NCI-H1417 (cell line): Measurements from ENCODE around the gene BCKDHA.
A peak's percentile ranks its signal among the peaks of the same experiment; 100 is the strongest.
"Not testable (repeated sequence)": the region's sequence is repeated elsewhere in the genome, so short reads cannot be mapped to it uniquely, and the experiment has no call there.

Source experiments
- DNase-seq, 3 experiments: peaks; one replicate each; lab custom pipeline; 2025; lab: John Stamatoyannopoulos, UW

The BCKDHA gene

DNA sequence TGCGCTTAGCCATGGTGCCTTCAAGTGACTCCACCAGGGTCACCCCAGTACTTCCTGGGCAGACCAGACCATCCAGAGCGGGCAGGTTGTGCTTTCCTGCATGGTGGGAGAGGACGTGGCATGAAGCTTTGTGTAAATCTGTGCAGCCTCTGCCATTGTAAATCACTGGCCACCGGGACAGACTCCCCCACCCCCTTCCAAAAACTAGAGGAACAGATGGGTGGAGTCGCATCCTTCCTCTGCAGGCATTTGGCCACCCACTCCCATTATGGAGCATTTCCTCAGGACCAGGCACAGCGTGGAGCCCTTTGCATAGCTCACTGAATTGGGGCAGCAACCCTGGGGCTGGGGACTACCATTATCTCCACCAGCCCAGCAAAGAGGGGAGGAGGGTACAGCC is 8.2 kb downstream of the BCKDHA start:
- DNase-seq, result no peak

DNA sequence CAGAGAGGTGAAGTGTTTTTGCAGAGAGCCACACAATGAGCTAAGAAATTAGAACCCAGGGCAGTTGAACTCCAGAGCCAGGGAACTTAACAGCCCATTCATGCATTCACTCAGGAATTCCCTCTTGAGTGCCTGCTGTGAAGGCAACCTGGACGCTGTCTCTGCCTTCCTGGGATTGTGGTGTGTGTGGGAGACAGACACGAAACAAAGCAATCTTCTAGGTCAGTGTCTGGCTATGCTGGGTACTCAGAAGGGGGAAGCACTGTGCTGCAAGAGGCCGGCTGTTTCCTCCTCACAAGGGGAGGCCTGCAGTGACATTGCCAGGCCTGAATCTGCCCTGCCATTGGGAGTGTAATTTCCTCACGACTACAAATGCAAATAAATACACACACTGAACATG is 9.7 kb downstream of the BCKDHA start:
- DNase-seq, result peak in 1 of 3 experiments; percentile 56

DNA sequence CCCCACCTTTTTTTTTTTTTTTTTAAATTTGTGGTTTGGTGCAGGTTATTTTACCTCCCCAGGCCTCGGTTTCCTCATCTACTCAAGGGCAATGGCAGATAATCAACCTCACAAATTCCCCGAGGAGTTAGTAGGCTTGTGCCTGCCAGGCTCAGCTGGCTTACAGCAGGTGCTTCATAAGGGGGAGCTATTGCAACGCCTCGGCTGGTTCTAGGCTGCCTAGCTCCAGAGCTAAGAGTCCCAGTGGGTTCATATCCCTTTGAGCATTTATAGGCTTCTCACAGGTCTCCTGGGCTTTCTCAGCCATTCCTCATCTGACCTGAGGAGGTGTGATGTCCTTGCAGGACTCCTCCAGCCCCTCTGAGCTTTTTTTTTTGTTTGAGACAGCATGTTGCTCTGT is 10.6 kb downstream of the BCKDHA start:
- DNase-seq, result no peak

DNA sequence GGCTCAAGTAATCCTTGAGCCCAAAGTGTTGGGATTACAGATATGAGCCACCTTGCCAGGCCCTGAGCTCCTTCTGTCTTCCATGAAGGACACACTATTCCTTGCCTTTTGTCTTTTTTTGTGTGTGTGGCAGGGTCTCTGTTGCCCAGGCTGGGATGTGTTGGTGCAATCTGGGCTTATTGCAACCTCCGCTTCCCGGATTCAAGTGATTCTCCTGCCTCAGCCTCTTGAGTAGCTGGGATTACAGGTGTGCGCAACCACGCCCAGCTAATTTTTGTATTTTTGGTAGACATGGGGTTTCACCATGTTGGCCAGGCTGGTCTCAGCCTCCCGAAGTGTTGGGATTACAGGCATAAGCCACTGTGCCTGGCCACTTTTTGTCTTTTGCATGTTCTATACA is 11.2 kb downstream of the BCKDHA start:
- not testable (repeated sequence) for DNase-seq

DNA sequence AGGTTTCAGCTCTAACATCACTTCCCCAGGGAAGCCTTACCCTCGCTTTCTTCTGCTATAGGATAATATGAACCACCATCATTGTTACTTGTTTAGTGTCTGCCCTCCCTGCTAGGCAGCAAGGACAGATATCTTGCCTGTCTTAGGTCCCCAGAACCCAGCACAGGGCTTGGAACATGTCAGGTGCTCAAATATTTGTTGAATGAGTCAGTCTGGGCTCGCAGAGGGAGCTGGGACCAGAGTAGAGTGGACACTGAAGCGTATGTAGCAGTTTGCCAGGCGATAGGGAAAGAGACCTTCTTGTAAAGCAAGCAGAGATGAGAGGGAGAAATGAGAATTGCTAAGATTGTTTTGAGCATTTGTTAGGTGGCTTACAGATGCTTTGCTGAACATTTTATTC is 11.7 kb downstream of the BCKDHA start:
- peak in 1 of 3 experiments; percentile 6 for DNase-seq

DNA sequence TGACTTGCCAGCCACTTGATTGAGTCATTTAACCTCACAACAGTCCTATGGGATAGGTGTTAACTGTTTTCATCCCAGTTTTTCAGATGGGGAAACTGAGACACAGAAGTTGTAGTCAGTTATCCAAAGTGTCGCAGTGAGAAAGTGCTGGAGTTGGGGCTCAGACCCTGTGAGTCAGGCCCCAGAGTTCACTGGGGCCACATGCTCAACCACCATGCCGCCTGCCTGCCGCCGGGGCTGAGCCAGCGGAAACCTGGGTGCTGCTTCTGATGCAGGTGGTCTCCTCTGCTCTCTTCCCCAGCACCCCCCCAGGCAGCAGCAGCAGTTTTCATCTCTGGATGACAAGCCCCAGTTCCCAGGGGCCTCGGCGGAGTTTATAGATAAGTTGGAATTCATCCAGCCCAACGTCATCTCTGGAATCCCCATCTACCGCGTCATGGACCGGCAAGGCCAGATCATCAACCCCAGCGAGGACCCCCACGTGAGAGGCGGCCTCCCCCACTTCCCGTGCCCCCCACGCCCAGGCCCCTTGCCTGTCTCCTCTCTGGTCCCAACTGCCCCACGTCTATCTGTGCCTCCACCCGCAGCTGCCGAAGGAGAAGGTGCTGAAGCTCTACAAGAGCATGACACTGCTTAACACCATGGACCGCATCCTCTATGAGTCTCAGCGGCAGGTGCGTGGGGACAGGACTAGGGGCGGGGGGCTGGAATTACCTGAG is 12.9 kb downstream of the BCKDHA start:
- DNase-seq, result no peak

DNA sequence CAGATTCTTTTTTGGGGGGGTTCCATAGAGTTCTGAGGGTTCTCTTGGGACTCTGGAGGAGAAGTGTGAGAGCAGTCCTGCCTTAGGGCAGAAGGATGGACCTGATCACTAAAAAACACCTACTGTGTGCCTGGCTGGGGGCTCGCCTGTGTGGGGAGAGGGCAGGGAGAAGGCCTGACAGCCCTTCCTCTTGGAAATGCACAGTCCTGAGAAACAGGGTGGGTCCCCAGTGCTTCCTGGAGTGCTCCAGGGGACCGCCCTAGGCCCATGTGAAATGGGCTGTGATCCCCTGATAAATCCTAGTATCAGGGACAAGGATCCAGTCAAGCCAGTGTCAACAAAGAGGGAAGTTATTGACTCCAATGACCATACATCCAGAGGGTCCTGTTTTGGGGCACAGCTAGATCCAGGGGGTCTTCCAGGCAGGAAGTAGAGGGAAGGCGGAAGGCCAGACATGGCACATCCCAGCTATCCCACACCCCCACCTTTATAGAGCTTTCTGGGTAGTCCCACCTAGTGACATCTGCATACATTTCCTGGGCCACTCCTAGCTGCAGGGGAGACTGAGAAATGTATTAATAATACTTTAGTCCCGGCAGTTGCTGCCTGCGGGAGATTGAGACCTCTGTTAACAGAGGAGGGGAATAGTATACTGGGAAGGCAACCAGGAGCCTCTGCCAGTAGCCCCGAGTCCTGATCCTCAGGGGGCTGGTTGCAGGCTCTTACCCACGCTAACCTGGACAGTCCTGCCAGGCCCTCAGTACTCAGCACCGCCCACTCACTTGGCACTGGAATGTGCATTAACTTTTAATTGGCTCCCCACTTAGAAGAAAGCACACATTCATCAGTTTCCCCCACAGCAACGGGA is 13.7 kb downstream of the BCKDHA start:
- DNase-seq, result no peak

DNA sequence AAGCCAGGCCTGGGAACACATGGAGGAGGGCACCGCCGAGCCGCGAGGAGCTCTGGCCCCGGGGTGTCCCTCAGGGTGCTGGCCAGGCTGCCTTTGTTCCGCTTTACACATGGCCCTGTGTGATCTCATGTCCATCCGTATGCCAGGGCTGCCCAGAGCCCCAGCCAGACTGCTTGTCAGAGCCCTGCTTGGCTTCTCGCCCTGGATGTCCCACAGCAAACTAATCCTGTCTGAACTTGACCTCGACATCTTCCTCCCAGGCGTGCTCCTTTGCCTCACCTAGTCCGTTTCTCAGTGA is 14.3 kb downstream of the BCKDHA start:
- no peak for DNase-seq

DNA sequence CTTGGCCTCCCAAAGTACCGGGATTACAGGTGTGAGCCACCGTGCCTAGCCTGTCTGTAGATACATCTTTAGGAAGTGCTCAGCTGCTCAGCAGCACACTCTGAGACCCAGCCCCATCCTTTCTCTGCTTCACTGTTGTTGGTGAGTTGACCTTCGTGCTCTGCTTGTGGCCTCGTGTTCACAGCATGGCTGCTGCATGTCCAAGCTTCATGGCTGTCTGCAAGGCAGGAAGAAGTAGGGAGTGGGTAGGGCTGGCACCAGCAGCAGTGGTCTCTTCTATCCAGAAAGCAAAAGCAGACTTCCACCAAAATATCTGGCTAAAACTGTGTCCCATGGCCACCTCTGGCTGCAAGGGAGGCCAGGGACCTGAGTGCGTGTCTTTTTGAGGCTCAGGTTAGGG is 15.3 kb downstream of the BCKDHA start:
- no peak for DNase-seq

DNA sequence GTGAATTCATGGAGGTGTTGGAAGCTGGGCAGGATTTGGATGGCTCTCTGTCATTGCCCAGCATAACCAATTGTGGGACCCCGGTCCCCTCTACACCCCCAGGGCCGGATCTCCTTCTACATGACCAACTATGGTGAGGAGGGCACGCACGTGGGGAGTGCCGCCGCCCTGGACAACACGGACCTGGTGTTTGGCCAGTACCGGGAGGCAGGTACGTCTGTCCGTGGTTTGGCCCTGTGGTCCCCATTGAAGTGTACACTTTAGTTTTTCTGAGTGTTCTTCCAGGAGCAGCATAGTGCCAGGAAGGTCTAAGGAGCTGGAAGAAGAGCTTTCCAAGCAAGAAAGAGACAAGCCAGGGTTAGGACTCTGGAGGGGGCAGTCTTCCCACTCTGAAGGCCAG is 16.3 kb downstream of the BCKDHA start:
- DNase-seq, result no peak

DNA sequence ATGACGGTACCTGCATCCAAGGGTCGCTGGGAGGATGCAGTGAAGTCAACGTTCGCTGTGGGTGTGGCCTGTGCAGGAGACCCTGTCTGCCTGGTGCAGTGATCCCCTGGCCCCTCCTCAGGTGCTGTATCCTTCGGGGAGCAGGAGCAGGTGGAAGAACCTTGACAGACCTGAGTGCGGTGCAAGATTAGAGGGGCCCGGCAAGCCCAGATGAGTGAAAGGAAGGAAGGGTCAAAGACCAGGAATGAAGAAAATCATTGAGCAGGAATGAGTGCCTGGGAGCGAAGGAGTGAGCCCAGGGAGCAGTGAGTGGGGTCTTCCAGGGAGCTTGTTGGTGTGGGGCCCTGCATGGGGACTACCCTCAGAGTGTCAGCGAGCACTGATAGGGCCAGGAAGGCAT is 16.8 kb downstream of the BCKDHA start:
- no peak for DNase-seq

DNA sequence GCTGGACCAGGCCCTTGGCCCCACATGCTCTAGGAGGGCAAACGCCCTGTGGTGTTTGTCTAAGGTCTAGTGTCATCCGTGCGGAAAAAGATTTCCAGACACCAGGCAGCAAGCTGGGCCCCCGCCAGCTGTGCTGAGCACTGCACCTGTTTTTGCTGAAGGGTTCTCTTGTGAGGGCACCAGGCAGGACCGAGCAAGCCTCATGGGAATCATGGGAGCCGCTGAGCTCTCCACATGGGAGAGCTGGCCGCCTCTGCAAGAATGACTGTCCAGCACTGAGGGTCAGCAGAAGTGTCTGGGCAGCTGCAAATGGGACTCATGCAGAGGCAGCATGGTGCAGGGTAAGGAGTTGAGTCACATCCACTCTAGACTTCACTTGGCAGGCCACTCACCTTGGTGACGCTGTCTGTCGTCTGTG is 17.5 kb downstream of the BCKDHA start:
- peak in 2 of 3 experiments; percentile 9 to 93 for DNase-seq

DNA sequence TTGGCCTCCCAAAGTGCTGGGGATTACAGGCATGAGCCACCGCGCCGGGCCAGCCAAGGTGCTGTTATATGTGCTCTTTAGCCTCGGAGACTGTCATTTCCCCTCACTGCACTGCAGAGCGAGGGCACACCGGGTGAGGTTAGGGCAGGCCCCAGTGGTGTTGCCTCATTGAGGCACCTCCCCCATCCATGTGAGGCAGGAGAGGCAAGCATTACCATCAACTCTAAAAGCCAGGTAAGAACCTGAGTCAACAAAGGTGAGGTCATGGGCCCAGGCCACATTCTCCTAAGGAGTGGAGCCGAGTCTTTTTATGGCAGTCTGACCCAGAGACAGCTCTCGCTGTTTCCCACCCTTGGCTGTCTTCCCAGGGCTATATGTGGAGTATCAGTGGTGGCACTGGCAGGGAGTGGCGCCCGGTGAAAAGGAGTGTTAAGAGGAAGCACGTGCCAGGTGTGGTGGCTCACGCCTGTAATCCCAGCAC is 18.6 kb downstream of the BCKDHA start:
- DNase-seq, result no peak

DNA sequence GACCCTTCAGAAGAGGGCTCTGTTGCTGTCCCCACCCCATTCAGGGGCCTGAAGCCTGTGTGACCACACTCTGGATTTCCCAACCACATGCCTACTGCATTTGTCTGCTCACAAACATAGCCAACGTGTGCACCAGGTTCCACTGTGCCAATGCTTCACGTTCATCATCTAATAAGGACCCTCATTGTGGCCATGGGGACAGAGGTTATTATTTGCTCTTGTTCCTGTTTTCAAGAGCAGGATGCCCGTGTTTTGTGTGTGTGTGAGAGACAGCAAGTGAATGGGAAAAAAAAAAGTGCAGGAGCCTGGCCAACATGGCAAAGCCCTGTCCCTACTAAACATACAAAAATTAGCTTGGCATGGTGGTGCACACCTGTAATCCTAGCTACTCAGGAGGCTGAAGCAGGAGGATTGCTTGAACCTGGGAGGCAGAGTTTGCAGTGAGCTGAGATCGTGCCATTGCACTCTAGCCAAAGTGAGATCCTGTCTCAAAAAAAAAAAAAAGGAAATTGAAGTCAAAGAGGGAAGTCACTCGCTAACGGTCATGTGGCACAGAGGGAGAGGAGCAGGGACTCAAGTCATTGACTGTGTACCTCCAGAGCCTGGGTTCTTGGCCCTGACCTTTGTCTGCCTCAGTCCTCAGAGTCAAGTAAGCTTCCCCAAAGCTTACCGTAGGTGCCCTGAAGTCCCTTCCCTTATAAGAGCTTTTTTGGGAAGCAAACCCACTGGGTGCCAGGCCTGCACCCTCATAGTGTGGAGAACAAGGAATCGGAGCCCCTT is 22.7 kb downstream of the BCKDHA start:
- no peak for DNase-seq

DNA sequence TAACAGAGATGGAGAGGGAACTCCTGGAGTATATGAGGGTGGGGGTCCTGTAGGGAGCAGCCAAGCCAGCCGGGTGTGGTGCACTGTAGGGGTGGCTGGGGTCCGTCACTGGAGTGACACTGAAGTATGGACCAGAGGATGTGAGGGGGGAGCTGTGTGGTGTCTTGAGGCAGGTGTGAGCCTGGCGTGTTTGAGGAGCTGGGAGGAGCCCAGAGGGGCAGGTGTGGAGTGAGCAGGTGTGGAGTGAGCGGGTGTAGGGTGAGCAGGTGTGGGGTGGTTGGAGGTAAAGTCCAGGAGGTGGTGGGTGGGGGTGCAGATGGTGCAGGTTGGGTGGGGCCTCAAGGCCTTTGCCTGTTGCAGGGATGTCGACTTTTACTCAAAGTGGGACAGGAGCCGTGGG is 23.7 kb downstream of the BCKDHA start:
- DNase-seq, result peak; percentile 67 to 82 (median 80)

DNA sequence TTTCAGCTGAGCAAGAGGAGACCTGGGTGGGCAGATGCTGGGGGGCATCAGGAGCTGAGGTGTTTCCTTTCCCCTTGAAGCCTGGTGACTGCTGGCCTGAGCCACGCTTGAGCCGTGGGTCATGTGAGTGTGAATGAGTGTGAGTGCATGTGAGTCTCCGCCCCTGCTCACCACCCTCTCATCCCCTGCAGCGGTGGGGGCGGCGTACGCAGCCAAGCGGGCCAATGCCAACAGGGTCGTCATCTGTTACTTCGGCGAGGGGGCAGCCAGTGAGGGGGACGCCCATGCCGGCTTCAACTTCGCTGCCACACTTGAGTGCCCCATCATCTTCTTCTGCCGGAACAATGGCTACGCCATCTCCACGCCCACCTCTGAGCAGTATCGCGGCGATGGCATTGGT is 24.4 kb downstream of the BCKDHA start:
- no peak for DNase-seq

DNA sequence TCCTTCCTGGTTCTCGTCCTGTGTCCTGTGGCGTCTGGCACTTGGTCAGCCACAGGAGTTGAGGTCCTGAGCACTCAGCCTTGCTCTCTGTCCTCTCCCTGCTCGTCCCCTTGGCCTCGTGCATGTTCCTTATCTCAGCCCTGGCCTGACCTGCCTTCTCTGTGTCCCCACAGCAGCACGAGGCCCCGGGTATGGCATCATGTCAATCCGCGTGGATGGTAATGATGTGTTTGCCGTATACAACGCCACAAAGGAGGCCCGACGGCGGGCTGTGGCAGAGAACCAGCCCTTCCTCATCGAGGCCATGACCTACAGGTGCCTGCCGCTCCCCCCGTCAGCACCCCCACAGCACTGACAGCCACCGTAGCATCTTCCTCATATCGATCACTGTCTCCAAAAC is 24.8 kb downstream of the BCKDHA start:
- DNase-seq, result no peak

DNA sequence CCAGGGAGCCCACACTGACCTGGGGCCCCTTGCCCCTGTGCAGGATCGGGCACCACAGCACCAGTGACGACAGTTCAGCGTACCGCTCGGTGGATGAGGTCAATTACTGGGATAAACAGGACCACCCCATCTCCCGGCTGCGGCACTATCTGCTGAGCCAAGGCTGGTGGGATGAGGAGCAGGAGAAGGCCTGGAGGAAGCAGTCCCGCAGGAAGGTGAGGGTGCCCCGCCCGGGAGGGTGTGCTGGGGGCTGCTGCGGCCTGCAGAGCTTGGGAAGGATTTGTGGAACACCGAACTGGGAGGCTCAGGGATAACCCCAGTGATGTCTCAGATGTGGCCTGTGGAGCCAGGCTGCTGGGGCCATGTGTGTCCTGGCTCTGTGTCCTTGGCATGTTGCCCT is 25.3 kb downstream of the BCKDHA start:
- no peak for DNase-seq

DNA sequence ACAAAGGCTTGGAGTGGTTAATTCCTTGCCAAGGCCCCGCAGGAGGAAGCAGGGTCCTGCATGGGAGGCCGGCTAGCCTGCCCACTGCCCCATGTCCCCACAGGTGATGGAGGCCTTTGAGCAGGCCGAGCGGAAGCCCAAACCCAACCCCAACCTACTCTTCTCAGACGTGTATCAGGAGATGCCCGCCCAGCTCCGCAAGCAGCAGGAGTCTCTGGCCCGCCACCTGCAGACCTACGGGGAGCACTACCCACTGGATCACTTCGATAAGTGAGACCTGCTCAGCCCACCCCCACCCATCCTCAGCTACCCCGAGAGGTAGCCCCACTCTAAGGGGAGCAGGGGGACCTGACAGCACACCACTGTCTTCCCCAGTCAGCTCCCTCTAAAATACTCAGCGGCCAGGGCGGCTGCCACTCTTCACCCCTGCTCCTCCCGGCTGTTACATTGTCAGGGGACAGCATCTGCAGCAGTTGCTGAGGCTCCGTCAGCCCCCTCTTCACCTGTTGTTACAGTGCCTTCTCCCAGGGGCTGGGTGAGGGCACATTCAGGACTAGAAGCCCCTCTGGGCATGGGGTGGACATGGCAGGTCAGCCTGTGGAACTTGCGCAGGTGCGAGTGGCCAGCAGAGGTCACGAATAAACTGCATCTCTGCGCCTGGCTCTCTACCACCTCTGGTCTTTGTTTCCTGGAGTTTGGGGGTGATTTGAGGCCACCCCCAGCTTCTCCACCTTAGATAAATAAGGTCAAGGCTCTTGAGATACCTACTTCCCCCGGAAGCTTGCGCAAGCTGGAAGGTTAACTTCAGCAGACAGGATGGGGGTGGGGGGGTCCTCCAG is 26.9 kb downstream of the BCKDHA start:
- DNase-seq, result no peak

DNA sequence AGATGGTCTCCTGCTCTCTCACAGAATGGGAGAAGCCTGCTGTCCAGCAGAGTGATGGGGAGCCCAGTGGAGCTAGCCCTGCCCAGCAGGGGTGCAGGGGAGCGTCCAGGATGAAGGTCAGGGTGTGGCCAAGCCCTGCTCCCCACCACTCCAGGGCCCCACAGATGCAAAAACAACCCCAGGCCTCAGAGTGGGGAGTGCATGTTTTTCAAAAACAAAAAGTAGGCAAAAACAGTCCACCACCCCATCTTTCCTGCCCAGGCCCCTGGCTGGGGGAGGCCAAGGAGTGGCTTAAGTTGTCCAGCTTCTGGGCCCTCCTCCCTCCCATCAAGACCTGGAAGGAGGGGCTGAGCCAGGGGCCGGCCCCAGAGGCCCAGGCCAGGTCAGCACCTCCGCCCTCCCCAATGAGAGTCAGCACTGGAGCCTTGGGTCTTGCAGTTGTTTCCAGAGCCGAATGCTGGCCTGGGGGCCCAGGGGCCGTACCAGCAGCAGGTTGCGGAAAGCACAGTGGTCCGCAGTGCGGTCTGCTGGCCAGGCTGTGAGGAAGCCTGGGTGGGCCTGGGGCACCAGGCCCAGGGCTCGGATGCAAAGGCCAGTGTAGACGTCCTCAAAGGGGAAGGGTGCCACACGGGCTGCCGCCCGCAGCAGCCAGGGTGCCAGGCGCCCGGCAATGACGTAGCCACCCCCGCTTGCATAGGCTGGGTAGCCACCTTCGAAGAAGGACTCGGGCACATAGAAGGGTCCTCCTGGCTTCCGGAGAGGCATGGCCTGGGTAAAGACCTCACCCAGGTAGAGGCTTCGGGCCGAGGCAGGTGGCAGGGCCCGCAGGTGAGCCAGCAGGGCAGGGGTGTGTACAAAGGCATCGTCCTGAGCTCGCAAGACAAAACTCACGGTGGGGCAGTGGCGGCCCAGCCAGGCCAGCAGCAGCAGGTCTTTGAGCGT is 27.8 kb downstream of the BCKDHA start:
- DNase-seq, result no peak
